Tibial nerve (tissue), 4 donors: ENCODE results near the gene LRRN4CL.

Experiments used
- EP300 ChIP-seq, 2 donors: sonication (generic); formaldehyde crosslinking; IDR thresholded peaks; one replicate each; pipeline ENCODE4 v1.6.1; 2017; ENCODE audit warnings: antibody characterized with exemption in 2 of 2, mild to moderate bottlenecking in 1 of 2
- POLR2A ChIP-seq, 2 donors: fragments of 450-650 bp; IDR thresholded peaks; one replicate each; pipeline ENCODE4 v1.6.1; 2017; ENCODE audit warnings: antibody characterized with exemption in 2 of 2, mild to moderate bottlenecking in 2 of 2, moderate library complexity in 2 of 2
- TF ChIP-seq, protein P1 (sequence below), 5 experiments: fragments of 200-600 bp in 3 of 5; fragments of 450-650 bp in 2 of 5; sonication (generic) in 3 of 5; IDR thresholded peaks; one replicate each; pipeline ENCODE4 v1.5.1; 2016 to 2019; ENCODE audit warnings: antibody characterized with exemption in 5 of 5, mild to moderate bottlenecking in 3 of 5, moderate library complexity in 2 of 5

DNA sequence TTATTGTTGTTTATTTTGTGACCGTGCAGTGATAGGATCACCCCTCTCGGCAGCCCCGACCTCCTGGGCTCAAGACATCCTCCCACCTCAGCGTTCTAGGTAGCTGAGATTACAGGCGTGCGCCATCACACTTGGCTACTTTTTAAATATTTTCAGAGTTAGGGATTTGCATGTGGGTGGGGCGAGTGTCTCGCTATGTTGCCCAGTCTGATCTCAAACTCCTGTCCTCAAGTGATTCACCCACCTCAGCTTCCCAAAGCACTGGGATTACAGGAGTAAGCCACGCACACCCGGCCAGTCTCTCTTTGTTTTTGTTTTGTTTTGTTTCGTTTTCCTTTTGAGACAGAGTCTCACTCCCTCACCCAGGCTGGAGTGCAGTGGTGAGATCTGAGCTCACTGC lies 35.0 kb downstream of the LRRN4CL start:
- TF ChIP-seq, protein P1, sequence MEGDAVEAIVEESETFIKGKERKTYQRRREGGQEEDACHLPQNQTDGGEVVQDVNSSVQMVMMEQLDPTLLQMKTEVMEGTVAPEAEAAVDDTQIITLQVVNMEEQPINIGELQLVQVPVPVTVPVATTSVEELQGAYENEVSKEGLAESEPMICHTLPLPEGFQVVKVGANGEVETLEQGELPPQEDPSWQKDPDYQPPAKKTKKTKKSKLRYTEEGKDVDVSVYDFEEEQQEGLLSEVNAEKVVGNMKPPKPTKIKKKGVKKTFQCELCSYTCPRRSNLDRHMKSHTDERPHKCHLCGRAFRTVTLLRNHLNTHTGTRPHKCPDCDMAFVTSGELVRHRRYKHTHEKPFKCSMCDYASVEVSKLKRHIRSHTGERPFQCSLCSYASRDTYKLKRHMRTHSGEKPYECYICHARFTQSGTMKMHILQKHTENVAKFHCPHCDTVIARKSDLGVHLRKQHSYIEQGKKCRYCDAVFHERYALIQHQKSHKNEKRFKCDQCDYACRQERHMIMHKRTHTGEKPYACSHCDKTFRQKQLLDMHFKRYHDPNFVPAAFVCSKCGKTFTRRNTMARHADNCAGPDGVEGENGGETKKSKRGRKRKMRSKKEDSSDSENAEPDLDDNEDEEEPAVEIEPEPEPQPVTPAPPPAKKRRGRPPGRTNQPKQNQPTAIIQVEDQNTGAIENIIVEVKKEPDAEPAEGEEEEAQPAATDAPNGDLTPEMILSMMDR (IDR thresholded peaks at IDR 0.05) = no peak
- TF ChIP-seq POLR2A (IDR thresholded peaks at IDR 0.05) = no peak
- no peak for TF ChIP-seq EP300 (IDR thresholded peaks at IDR 0.05)
